Activated T-cell treated with anti-CD3 and anti-CD28 coated beads, Interleukin-2, amount 50 U/mL, for 1 hour (primary cell): ENCODE results near the gene SV2C.
"Not testable (repeated sequence)": the region's sequence is repeated elsewhere in the genome, so short reads cannot be mapped to it uniquely, and the experiment has no call there.

Source experiments
- DNase-seq: peaks from one replicate; pipeline ENCODE4 v3.0.0-alpha.2; 2020

SV2C gene

GRCh38 chr5:76363352-76364225, 280.4 kb downstream of the SV2C start:
- no peak for DNase-seq

GRCh38 chr5:76364226-76364589, 281.0 kb downstream of the SV2C start:
- no peak for DNase-seq

GRCh38 chr5:76365561-76365960, 282.4 kb downstream of the SV2C start:
- DNase-seq, result no peak

- no peak for DNase-seq
These were observed 283.4 kb downstream of the SV2C start for GRCh38 chr5:76366596-76366995.

GRCh38 chr5:76367623-76368371, 284.6 kb downstream of the SV2C start:
- DNase-seq, result no peak

- DNase-seq, result no peak
These were observed 285.8 kb downstream of the SV2C start for GRCh38 chr5:76368941-76369340.

GRCh38 chr5:76369668-76370067, 286.5 kb downstream of the SV2C start:
- not testable (repeated sequence) for DNase-seq

- DNase-seq, result no peak
These were observed 288.8 kb downstream of the SV2C start for GRCh38 chr5:76371960-76372322.

GRCh38 chr5:76372323-76373054, 289.3 kb downstream of the SV2C start:
- no peak for DNase-seq

GRCh38 chr5:76376148-76376865, 293.1 kb downstream of the SV2C start:
- no peak for DNase-seq

GRCh38 chr5:76376866-76377230, 293.7 kb downstream of the SV2C start:
- DNase-seq, result no peak

GRCh38 chr5:76378355-76378754, 295.2 kb downstream of the SV2C start:
- no peak for DNase-seq

GRCh38 chr5:76379316-76379715, 296.1 kb downstream of the SV2C start:
- no peak for DNase-seq

- no peak for DNase-seq
These were observed 296.7 kb downstream of the SV2C start for GRCh38 chr5:76379855-76380254.

- DNase-seq, result no peak
These were observed 297.3 kb downstream of the SV2C start for GRCh38 chr5:76380346-76381066.

GRCh38 chr5:76383126-76383832, 300.1 kb downstream of the SV2C start:
- no peak for DNase-seq

GRCh38 chr5:76384189-76384588, 301.0 kb downstream of the SV2C start:
- DNase-seq, result no peak

- DNase-seq, result no peak
These were observed 301.5 kb downstream of the SV2C start for GRCh38 chr5:76384705-76385104.

GRCh38 chr5:76385540-76385939, 302.4 kb downstream of the SV2C start:
- no peak for DNase-seq

GRCh38 chr5:76386360-76386759, 303.2 kb downstream of the SV2C start:
- no peak for DNase-seq

GRCh38 chr5:76388236-76388635, 305.1 kb downstream of the SV2C start:
- DNase-seq, result no peak
